GM18502 (cell line): ENCODE data around the gene TBC1D22A.

Experiments
- ATAC-seq: cut with Tn5 transposase; IDR thresholded peaks from one replicate; pipeline ENCODE4 v1.9.1; 2021; ENCODE audit warnings: mild to moderate bottlenecking; ENCODE audit not compliant: unreplicated experiment, poor library complexity

Gene TBC1D22A

DNA sequence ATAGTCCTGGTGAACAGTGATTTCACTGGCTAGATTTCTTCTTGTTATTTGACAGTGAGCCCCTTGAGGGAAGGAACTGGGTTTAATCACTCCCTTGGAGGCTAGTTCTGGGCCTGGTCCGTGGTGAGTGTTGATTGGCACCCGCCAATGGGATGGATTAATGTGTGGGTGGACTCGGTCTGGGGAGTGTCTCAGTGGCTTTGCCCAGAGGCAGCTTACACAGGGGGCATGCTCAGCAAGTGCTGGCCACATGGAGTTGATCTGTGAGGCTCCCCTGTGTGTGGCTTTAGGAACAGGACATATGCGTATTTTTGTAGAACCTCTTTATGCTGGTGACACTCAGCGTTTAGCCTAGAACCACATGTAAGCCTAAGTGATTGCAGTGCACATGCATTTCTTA, 106.9 kb downstream of the TBC1D22A start:
- ATAC-seq: no peak

DNA sequence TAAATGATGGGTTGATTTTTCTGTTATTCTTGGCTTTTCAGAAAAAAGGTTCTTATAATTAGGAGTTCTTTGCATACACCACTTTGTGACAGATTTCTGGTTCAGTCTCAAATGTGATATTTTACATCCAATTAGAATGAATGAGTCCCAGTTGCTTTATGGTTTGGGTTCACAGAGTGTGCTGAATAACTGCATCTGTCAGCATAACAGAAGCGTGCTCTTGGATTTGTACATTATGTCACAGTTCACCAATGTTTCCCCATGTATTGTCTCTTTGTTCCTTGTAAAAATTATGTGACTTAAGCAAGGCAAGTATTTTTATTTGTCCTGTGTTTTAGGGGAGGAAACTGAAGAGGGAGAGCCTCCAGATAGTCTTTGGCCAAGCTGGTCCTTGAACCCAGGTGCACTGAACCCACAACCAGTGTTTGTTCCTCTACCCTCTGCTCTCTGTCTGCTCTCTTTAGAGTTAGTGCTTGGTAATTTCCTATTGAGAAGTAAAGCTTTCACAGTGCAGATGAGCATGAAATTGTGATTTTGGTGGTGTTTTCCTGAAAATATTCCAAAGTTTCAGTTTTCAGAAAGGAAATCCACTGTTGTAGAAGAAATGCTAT, 107.5 kb downstream of the TBC1D22A start:
- no peak for ATAC-seq

DNA sequence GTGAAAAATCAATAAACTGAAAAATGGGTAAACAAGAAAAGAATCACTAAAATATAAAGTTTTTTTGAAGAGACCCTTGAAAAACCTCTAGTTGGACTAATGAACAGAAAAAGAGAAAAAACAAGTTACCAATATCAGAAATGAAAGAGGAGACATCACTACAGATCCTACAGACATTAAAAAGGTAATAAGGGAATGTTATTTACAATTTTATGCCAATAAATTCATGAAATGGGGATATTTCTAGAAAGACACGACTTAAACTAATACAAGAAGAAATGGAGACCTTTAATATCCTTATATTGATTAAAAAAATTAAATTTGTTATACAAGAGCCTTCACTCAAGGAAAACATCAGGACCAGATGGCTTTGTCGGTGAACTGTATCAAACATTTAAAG, 109.4 kb downstream of the TBC1D22A start:
- no peak for ATAC-seq

DNA sequence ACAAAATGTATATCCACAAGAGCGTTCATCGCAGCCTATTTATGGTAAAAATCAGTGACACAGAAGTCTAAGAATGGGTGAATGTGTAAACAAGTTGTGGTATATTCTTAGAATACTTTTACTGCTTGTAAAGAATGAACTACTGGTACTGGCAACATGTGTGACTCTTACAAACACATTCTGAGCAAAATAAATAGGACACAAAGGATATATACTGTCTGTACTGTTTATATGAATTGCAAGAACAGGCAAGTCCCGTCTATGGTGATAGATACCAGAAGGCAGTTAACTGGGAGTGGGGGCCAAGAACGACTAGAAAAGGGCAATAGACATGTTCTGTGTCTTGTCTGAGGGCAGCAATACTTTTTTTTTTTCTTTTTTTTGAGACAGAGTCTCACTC, 112.6 kb downstream of the TBC1D22A start:
- ATAC-seq: no peak

DNA sequence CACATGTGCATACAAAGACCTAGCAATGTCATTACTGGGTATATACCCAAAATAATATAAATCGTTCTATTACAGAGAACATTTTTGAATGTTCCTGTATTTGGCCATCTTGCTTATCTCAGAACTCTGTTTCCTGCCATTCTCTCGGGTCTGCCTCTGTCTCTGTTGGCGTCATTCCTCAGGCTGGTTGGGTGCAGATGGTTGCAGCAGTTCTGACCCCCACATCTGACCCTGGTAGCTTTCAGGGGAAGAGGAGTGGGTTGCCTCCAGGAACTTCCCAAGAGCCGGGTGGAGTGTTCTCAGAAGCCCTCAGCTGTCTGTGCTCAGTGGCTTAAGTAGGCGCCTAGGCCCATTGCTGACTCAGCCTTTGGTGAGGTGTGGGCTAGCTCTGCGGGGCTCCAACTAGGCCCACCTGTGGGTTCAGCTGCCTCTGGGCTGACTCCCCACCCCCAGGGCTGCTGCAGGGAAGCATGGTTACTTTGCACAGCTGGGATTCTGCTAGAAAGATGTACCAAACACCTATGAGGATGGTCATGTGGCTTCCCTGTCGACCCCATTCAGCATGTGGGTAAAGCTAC, 114.0 kb downstream of the TBC1D22A start:
- ATAC-seq: no peak

DNA sequence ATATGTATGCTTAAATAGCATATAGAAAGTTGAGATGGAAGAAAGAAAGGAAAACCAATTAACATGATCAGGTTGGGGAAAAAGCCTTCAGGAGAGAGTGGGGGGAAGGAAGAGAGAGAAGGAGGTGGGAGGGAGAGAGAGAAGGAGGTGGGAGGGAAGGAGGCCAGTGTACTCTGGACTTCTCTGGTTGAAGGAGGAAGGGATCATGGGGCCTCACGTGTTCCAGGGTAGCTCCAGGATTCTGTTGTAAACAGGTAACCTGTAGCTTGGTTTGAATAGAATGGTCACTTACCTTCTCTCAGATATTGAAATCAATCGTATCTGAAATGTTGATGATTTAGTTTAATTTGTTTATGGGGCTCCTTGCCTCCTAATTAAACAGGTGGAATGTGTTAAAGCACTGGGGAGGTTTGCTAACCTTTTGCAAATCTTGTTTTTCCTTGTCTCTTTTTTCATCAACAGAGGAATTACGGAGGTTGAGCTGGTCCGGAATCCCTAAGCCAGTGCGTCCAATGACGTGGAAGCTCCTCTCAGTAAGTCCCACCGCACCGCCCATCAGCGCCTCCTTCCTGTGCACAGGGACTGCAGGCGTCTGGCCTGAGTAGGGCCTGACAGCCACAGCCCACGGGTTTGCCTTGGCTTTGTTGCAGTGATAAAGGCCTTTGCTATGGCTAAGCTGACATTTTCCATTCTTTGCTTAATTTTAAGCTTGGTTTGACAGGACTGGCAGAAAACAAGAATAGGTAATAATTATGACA, 115.9 kb downstream of the TBC1D22A start:
- ATAC-seq: no peak

DNA sequence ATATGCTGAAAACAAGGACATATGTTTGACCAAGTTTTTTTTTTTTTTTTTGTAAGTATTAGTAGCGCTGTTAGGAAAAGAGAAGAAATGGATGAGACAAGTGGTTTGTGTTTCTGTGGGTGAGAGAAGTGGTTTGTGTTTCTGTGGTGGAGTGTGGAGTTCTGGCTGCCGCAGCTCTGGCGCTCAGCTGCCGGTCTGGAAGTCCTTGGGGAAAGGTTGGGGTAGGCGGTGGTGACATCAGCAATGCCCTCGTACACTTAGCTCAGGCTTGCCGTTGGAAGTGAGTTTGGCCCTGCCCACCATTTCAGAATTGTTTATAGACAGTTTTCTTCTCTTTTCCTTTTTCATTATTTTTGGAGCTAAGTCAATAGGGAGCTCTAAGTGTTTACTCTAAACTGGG, 116.6 kb downstream of the TBC1D22A start:
- ATAC-seq: no peak

DNA sequence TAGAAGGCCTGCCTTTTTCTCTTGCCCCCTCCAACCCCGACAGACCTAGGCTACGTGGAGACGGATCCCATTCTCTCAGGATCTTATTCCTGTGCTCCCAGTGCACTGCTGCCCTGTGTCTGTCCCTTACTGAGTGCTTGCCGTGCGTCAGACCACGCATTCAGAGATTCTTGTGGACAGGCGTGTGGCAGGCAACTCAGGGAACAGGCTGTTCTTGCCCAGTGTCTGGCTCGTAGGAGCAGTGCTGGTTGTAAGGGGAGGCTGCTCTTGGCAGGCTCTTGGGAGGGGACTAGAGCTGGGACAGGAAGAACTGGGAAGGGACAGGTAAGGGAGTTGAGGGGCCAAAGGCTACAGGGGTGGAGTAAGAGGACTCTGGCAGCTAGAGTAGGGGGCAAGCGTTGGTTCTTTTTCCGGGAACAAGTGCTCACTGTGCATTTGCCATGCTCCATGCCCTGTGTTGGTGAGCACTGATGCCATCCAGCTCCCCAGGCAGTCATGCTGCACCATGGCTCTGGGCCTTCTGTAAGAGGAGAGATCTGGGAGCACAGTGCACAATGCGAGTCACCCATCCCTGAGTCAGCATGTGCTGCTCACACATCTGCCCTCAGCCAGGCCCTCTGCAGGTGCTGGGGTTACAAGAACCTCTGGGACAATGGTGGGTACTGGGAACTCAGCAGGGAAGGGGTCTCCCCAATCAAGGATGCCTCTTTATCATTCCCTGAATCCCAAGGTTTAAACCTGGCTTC, 119.1 kb downstream of the TBC1D22A start:
- no peak for ATAC-seq

DNA sequence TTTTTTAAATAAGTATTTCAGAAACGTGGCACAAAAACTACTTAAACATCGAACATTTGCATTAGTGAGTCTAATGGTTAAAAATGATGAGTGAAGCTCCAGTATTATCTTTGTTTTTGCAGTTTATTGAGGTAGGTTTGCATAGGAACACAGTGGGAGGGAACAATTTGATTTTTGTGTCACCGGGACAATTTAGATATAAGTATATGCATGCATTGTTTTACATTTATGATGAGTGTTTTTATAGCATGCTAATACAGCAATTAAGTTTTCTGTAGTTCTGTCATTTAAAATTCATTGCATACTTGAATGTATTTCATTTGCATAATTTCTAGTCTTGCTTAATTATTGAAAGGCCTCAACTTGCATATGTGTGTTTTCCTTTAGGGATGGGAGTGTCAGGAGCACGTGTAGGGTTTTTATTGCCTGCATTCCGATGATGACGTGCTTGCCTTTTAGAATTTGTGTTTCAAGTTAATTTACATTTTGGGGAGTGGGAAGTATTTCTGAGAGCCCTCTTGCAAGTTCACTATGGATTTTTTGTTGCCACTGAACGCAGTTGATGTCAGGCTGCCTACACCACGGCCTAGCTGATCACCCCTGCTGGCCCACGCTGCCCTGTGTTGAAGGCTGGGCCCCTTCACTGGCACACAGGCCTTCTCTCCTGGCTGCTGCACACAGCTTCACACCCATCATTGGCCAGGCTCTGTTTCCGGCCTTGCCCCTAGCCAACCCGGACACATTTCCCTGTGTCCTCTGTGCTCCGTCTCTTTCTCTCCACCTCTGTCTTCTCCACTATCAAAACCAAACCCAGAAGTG, 120.9 kb downstream of the TBC1D22A start:
- no peak for ATAC-seq

DNA sequence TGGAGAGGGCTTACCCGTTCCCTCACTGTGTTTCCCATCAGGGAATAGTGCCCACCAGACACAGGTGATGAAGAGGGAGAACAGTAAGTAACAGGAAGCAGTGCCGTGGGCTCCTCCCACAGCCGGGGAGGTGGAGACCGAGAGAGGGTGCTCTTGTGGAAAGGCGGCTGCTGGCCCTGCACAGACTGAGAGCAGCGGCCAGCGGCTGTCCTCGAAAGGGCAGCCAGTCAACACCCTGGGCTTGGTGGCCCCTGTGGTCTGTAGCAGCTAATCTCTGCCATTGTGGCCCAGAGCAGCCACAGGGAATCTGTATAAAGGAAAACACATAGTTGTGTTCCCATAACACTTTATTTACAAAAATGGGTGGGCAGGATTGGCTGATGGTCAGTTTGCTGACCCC, 121.9 kb downstream of the TBC1D22A start:
- no peak for ATAC-seq

DNA sequence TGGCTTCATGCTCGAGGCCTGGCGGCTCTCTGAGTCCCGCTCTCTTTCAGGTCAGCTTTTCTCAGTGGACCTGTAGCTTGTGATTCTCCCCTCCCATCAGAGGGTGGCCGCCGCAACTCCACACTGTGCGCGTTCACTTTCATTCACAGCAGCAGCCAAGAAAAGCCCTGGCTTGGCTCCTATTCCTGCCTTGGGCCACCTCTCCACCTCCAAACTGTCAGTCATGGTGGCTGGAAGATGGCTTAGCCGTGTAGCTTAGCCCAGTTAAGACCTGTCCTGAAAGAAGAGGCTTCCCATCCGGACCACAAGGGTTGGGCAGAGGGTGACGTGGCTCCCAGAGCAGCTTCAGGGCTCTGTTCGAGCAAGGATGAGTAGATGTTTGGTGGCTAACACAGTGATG, 125.5 kb downstream of the TBC1D22A start:
- no peak for ATAC-seq

DNA sequence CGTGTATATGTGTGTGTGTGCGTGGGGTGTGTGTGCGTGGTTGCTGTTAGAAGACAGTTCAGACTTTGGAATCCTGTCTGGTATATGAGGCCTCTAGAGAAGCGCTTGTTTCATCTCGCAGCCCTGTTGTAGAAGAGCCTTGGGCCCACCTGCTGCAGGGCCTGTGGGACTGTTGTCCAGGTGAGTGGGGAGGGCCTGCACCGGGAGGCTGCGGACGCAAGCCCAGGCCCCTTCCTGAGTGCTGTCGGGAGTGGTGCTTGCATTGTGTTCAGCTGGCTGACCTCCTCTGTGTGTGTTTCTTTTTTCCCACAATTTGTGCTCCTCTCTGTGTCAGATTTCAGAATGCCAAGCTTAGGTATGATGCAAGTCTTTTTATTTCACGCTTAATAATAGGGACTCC, 128.4 kb downstream of the TBC1D22A start:
- ATAC-seq: no peak

DNA sequence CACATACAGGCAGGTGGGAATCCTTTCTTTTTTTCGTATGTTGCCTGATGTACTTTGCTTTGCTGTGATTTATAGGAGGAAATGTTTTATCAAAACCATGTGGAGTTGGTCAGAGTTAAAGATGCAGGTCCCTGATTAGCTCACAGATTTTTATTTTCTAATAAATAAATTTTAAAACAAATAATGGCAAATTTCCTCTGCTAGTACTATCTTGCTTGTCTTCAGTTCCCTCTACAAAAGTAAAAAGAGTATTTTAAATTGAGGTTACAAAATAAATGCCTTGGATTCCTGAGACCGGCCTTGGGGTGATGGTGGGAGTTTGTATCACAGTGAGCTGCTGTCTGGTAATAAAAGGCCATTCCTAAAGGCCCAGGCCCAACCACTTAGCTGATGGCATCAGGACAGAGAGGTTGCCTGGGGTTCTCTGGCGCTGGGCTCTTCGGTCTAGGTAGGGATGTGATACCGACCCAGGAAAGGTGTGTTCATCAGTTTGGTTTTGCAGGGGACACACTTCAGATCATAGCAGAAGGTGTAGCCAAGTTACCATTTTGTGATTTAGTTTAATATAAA, 129.0 kb downstream of the TBC1D22A start:
- no peak for ATAC-seq

DNA sequence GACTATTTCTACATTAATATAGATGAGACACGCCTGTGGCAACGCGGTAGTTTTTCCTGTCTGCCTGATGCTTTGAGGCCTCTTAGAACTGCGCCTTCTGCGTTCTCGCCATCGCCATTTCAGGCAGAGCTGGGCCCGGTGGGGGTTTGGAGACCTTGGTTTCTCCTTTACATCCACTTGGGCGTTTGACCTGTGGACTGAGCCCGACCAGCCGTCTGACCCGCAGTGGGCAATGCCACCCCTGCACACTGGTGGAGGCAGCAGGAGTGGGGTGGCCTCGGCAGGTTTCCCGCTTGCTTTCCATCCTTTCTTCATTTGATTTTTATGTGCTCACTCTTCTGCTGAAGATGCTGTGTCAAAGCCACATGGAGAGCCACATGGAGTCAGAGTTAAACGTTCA, 130.4 kb downstream of the TBC1D22A start:
- no peak for ATAC-seq

DNA sequence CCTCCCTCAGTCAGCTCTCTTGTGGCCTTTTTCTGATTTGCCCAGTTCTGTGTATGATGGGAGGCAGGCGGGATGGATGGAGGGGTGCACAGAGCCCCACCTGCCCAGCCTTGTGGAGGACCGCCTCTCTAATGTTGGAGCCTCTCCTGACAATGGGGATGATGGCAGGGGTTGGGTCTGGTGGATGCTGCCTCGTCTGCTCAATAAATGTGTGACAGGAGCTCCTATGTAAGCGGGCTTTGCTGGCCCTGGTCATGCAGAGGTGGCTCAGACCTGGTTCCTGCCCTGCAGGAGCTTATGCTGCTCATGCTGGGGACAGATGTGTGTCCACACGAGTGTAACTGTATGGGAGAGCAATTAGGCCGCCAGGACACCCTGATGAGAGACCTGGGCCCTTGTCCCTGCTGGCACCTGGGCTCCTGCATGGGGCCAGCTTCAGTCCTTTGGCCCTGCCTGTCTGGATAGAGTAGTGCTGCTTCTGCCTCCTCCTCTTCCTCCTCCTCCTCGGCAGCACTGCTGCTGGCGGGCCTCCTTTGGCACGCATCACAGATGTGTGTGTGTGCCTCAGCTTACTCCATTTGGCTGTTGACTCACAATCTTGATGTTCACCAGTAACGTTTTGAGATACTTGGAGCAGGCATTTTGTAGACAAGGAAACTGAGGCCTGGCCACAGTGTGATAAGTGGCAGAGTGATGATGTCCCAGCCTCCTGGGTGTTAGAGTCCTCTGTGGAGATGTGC, 131.0 kb downstream of the TBC1D22A start:
- no peak for ATAC-seq

DNA sequence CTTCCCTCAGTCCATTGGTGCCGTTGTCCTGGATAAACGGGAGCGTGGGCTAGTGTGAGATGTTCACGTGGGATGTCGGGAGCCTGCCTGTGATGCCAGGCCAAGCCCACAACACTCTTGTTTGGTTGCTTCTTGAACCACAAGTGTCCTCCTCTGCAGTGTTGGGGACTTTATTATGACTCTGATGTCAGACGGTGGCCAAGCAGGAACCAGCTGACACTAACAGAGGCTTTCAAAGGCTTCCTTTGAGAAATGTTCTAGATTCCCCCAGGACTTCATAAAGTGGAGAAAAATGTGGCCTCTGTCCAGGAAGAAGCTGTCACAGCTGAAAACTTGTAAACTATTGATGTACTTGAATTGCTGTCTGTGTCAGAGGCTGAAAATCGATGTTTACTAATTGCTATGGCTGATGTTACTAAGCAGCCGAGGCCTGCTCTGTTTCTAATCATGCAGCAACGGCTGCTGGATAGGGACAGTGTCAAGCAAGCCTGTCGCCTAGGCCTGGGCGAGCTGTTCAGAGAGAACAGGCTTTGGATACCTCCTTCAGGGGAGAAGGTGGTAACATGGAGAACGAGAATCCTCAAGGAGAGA, 131.7 kb downstream of the TBC1D22A start:
- ATAC-seq: no peak

DNA sequence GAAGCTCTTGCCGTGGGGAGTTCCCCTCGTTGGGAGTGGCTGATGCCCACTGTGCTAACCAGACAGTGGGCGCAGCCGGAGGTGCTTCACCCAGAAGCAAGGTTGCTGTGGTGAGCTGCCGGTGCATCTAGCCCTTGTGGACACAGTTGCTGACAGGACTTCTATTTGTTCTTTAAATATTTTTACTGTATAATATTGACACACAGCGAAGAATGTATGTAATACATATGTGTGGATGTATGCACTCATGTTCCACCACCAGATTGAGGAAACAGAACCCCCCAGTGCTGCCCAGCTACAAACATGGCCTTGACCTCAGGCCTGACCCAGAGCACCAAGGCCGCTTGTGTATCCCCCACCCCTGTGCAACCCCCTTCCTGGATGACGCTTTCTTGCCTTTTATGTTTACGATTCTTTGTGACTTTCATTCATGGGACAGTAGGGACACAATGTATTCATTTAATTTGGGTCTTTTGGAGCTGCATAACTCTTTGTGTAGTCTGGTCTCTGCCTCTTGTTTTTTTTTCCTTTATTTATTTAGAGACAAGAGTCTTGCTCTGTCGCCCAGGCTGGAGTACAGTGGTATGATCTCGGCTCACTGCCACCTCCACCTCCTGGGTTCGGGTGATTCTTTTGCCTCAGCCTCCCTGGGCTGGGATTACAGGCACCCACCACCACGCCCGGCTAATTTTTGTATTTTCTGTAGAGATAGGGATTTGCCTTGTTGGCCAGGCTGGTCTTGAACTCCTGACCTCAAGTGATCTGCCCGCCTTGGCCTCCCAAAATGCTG, 132.6 kb downstream of the TBC1D22A start:
- ATAC-seq: no peak

DNA sequence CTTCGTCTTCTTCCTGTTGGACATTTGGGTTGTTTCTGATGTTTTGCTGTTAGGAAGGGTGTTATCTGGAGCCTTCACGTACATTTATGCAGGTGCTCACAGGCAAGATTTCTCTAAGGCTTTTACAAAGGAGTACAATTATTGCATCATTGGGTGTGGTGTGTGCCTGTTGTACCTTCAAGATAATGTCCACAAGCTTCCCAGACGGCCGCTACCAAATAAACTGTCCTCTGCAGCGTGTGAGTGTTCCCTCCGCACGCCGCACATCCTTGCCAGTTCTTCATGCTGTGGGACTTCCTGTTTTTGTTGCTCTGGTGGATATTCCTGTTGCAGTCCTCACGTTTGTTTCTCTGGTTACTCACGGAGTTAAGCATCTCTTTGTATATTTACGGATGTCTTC, 133.3 kb downstream of the TBC1D22A start:
- ATAC-seq: no peak
